ENCODE measurements around the gene SMAD3.
"Not testable (repeated sequence)": the region's sequence is repeated elsewhere in the genome, so short reads cannot be mapped to it uniquely, and the experiment has no call there.

Gene SMAD3

GRCh38 chr15:67110958-67111864 lies 45.8 kb downstream of the SMAD3 start:
- peak; percentile 56 for DNase-seq

DNA sequence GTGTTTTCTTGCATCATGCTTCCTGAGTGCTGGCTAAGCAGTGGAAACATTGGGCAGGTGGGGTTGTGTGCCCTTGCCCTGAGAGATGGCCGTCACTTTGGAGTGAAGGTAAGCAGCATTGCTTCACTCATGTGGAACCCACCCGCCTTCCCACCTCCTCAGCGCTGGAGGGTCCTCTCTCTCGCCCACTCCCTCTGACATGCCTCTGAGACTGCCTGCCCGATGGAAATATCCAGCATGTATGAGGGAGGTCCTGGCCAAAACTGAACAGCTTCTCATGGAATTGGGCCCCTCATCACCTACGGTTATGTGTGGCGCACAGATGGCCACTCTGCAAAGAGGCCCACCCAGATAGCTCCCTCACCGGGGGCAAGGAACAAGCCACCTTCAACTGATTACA lies 48.6 kb downstream of the SMAD3 start:
- DNase-seq = no peak

GRCh38 chr15:67114846-67115585 lies 49.6 kb downstream of the SMAD3 start:
- no peak for DNase-seq

DNA sequence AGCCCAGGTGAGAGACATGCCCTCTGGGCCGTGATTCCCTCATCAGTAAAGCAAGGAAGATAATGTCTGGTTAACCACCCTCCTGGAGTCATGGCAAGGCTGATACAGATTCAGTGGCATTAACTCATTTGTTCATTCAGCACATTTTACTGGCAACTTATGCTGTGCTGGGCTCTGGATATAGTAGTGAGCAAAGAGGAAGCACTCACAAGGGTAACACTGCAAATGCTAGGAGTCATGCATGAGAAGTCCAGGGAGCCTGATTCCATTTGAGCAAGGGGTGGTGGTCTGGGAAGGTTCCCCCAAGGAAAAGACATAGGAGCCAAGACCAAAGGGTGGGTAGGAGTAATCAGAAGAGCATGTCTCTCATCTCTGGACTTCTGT lies 50.2 kb downstream of the SMAD3 start:
- no peak for DNase-seq

DNA sequence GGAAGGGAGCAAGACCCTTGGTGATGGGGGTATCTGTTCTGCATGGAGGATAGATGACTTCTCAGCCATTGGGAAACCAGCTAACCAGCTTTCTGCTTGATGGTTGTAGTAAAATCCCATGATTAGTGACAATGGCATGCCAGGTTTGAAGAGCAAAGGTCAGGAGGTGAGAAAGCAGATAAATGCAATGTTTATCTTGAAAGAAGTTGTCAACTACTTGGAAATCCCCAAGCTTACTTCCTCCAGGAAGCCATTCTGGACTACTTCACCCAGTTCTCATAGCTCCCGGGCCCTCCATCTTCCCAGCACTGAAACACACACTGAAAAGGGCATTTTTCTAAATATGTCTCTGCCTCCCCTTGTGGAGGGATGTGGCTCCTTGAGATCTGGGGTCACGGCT lies 51.3 kb downstream of the SMAD3 start:
- DNase-seq = peak; percentile 48

DNA sequence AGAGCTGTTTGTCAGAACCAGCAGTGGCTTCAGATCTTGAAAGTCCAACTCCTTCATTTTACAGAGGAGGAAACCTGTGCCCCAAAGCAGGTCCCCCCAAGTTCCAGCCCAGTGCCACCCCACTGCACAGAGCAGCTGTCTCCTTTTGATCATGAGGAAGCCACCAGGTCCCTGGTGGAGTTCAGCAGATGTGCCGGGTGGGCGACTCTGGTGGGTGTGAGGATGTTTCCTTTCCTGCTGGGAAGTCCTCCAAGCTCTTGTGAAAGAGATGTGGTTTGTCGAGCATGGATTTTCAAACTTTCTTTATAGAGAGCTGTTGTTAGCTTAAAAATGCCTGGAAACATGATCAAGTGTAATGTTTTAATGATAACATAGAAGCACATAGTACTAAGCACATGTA lies 52.0 kb downstream of the SMAD3 start:
- DNase-seq = no peak

DNA sequence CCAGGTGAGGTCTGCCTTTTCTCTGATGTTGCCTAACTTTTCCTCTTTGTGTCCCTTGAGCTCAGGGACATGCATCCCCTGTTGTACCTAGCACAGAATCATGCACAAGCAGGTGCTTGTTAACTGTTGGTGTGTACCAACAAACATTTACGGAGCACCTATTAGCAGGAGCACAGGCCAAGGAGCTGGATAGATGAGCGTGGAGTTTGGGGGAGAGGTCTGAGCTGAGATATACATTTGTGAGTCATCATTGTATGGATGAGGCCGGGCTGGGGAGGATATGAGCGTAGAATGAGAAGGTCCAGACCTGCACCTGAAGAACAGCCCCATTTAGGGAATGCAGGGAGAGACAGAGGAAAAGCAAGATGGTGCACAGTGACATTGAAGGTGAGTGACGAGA lies 53.4 kb downstream of the SMAD3 start:
- no peak for DNase-seq

DNA sequence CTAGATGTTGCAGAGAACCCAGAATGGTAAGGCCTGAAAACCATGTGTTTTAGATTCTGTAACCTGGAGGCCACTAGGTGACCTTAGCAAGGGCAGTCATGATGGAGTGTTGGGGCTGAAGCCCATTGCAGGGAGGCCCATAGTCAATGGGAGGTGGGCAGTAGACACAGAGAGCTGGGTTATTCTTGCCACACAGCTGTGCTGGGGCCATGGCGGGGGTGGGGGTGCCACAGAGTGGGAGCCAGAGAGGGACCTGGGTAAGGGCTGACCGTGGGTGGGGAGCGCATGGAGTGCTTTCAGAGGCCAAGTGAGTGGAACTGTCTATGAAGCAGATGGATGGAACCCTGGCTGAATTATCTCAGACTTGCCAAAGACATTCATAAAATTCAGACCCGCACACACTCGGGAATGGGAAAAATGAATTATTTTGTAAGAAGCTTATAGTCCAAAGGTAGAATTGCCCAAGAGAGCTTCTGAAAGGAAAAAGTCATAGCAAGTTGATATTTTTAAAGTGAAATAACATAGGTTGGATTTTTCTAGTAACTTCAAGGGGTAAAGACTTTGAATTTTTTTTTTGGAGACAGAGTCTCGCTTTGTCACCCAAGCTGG lies 53.9 kb downstream of the SMAD3 start:
- DNase-seq = no peak

- DNase-seq = no peak
Observed at GRCh38 chr15:67120009-67120838, 54.8 kb downstream of the SMAD3 start.

- peak; percentile 91 for DNase-seq
Observed at GRCh38 chr15:67120839-67121643, 55.6 kb downstream of the SMAD3 start.

GRCh38 chr15:67121644-67122605 lies 56.5 kb downstream of the SMAD3 start:
- no peak for DNase-seq

DNA sequence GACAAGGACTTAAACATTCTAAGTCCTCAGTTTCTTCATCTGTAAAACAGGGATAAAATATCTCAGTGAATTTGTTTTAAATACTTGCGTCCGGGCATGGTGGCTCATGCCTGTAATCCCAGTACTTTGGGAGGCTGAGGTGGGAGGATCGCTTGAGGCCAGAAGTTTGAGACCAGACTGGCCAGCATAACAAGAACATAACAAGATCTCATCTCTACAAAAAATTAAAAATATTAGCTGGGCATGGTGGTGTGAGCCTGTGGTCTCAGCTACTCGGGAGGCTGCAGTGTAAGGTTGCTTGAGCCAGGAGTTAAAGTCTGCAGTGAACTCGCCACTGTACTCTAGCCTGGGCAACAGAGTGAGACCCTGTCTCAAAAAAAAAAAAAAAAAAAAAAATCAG lies 57.4 kb downstream of the SMAD3 start:
- not testable (repeated sequence) for DNase-seq

DNA sequence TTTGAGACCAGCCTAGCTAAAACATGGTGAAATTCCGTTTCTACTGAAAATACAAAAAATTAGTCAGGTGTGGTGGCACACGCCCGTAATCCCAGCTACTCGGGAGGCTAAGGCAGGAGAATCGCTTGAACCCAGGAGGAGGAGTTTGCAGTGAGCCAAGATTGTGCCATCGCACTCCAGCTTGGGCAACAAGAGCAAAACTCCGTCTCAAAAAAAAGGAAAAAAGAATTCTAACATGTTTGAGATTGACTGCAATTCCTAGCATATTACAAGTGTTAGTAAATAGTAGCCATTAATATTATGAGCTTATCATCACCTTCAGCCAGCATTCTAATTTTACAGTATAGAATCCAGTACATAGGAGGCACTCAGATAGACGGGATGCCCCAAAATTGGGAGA lies 57.9 kb downstream of the SMAD3 start:
- not testable (repeated sequence) for DNase-seq

DNA sequence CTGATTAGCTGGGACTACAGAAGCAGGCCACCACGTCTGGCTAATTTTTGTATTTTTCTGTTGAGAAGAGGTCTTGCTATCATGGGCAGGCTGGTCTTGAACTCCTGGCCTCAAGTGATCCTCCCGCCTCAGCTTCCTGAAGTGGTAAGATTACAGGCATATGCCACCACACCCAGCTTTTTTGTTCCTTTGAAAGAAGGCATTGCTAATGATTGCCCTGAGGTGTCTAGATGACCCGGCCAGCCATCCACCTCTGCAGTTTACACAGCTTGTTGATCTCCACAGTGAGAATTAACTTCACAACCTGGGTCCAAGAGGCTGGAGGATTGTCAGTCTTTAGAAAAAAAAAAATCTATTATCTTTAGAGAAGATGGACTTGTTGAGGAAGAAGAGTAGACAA lies 58.7 kb downstream of the SMAD3 start:
- DNase-seq = no peak

DNA sequence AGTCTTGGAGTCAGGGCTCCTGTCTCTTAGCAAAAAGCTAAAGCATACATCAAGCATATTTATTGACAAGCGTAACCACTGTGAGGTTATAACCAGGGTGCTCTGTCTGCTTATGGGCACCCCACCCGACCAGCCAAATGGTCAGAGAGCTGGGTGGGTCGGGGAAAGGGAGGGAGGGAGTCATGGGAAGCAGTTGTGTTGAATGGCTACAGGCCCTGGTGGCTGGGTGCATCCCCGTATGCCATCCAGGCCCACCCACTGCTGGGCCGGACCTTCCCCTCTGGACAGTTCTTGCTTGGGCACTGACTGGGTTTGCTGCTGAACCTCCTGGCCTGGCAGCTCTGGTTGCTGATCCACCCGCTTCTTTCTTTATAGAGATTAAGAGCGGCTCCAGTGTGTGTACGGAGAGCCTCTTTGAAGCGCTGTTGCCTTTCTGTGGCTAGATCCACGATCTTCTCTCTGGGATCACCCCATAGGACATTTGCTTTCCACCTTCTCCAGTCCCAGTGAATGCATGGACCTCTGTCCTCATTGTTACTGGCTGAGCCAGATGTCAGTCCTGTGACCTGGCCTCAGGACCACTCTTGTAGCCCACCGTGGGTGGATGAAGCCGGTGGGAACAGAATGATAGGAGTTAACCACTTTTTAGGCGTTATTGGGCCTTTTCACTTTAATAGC lies 59.6 kb downstream of the SMAD3 start:
- no peak for DNase-seq

DNA sequence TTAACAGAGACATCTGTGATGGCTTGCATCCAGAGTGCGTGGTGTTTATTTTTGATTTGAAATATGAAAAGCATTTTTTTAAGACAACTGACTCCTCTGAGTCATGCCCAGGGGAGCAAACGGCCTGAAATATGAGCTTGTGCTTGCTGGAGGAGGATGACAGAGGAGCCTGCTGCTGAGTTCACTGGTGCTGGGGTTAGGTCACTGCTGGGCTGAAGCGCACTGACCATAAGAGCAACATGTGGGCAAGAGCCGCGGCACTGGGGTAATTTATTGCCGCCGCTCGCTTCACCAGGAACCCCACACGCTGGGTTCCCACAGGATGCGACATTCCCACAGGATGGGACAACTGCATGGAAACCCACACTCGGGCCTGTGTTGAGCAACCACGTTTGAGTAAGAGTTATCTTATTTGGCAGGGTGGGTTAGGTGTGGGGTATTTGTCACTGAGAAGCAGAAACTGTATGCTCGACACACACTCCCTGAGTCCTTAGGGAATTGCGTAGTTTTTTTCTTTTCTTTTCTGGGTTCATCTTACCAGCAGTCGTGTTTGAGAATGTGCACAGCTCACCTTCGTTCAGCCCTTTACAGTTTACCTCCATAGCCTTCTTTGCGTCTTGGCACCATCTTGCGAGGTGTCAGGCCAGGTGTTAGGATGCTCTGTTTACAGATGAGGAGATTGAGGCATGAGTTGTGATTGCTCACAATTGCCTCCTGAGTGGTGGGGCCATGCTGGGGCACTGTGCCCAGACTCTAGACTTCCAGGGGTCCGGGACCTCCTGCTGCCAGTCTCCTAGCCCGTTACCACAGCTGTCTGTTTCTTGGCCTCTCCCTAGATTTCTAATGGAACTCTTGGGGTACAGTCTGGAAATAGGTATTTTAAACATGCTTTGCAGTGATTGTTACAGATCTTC lies 60.4 kb downstream of the SMAD3 start:
- no peak for DNase-seq

GRCh38 chr15:67126551-67127330 lies 61.3 kb downstream of the SMAD3 start:
- no peak for DNase-seq

GRCh38 chr15:67127331-67127664 lies 61.9 kb downstream of the SMAD3 start:
- no peak for DNase-seq

Measured in CD4-positive, alpha-beta T cell treated with Interleukin-21 for 1 hour (primary cell).